WTC11 (cell line): ENCODE results near the gene ATP2A2. TPM values are rescaled to one million over a fixed set of nuclear protein-coding genes. Genes with fewer than 3 reads are reported as not detected.

Experiments
- ATAC-seq: fragments of 200-7000 bp; cut with Tn5 transposase; 2 replicates; pipeline ENCODE4 v1.10.0; 2021; ENCODE audit warnings: mild to moderate bottlenecking, moderate library complexity
- CTCF ChIA-PET: fragments of 300-600 bp; sonication (Branson Sonifier 250); formaldehyde crosslinking; loops from one replicate; lab custom pipeline; 2021; ENCODE audit warnings: antibody characterized with exemption; lab: Charles Lee
- POLR2A ChIA-PET: fragments of 350-600 bp; sonication (Branson Sonifier 250); formaldehyde crosslinking; loops from one replicate; lab custom pipeline; 2021; ENCODE audit warnings: antibody characterized with exemption; lab: Charles Lee
- DNase-seq: peaks from one replicate; pipeline ENCODE4 v3.0.0; 2021; ENCODE audit warnings: low spot score
- H3K27ac Mint-ChIP-seq: 2 replicates; pipeline ENCODE4 v1.8.0; 2021; ENCODE audit warnings: mixed read lengths
- H3K27me3 Mint-ChIP-seq: 2 replicates; pipeline ENCODE4 v1.8.0; 2021; ENCODE audit warnings: low read depth, mild to moderate bottlenecking, moderate library complexity, mixed read lengths
- H3K36me3 Mint-ChIP-seq: 2 replicates; pipeline ENCODE4 v1.8.0; 2021; ENCODE audit warnings: mixed read lengths
- H3K4me1 Mint-ChIP-seq: 2 replicates; pipeline ENCODE4 v1.8.0; 2022; ENCODE audit warnings: mixed read lengths
- H3K4me3 Mint-ChIP-seq: 2 replicates; pipeline ENCODE4 v1.8.0; 2021; ENCODE audit warnings: mild to moderate bottlenecking, moderate library complexity, mixed read lengths
- H3K9me3 Mint-ChIP-seq: 2 replicates; pipeline ENCODE4 v1.8.0; 2021; ENCODE audit warnings: mixed read lengths
- AFF4 ChIP-seq: sonication (generic); formaldehyde crosslinking; IDR thresholded peaks from 2 replicates; pipeline ENCODE4 v1.8.1; 2023; ENCODE audit warnings: mild to moderate bottlenecking, missing genetic modification reagents, borderline replicate concordance
- CREM ChIP-seq: sonication (generic); formaldehyde crosslinking; IDR thresholded peaks from 2 replicates; pipeline ENCODE4 v1.8.1; 2022; ENCODE audit warnings: mild to moderate bottlenecking, missing genetic modification reagents, moderate library complexity
- E2F4 ChIP-seq: sonication (generic); formaldehyde crosslinking; IDR thresholded peaks from 2 replicates; pipeline ENCODE4 v1.8.1; 2022; ENCODE audit warnings: low read depth, mild to moderate bottlenecking, moderate library complexity, missing genetic modification reagents, borderline replicate concordance
- ELF4 ChIP-seq: sonication (generic); formaldehyde crosslinking; IDR thresholded peaks from 2 replicates; pipeline ENCODE4 v1.8.1; 2022; ENCODE audit warnings: low read depth, mild to moderate bottlenecking, moderate library complexity, missing genetic modification reagents
- EMX1 ChIP-seq: fragments of 250-450 bp; sonication (Bioruptor Pico); IDR thresholded peaks from 2 replicates; pipeline ENCODE4 v1.8.0; 2021; ENCODE audit warnings: mild to moderate bottlenecking
- MAX ChIP-seq: sonication (generic); formaldehyde crosslinking; IDR thresholded peaks from 2 replicates; pipeline ENCODE4 v1.8.0; 2022; ENCODE audit warnings: mild to moderate bottlenecking, missing genetic modification reagents
- MXD4 ChIP-seq: fragments of 250-450 bp; sonication (Bioruptor Pico); IDR thresholded peaks from 2 replicates; pipeline ENCODE4 v1.8.0; 2021; ENCODE audit warnings: mild to moderate bottlenecking, moderate library complexity, borderline replicate concordance
- NR3C1 ChIP-seq: sonication (generic); formaldehyde crosslinking; conservative IDR thresholded peaks from 2 replicates; pipeline ENCODE4 v1.8.1; 2023; ENCODE audit warnings: low read depth, mild to moderate bottlenecking, missing genetic modification reagents
- PREB ChIP-seq: sonication (generic); formaldehyde crosslinking; IDR thresholded peaks from 2 replicates; pipeline ENCODE4 v1.8.1; 2022; ENCODE audit warnings: mild to moderate bottlenecking, missing genetic modification reagents, moderate library complexity, borderline replicate concordance
- ZBTB43 ChIP-seq: sonication (generic); formaldehyde crosslinking; IDR thresholded peaks from 2 replicates; pipeline ENCODE4 v1.8.1; 2023; ENCODE audit warnings: mild to moderate bottlenecking, missing genetic modification reagents
- ZNF138 ChIP-seq: sonication (generic); formaldehyde crosslinking; conservative IDR thresholded peaks from 2 replicates; pipeline ENCODE4 v1.8.1; 2022; ENCODE audit warnings: mild to moderate bottlenecking, moderate library complexity, missing genetic modification reagents
- ZNF232 ChIP-seq: sonication (generic); formaldehyde crosslinking; IDR thresholded peaks from 2 replicates; pipeline ENCODE4 v1.8.0; 2022; ENCODE audit warnings: mild to moderate bottlenecking, missing genetic modification reagents
- ZNF263 ChIP-seq: sonication (generic); formaldehyde crosslinking; IDR thresholded peaks from 2 replicates; pipeline ENCODE4 v1.8.1; 2022; ENCODE audit warnings: low read depth, mild to moderate bottlenecking, moderate library complexity, missing genetic modification reagents
- ZNF317 ChIP-seq: sonication (generic); formaldehyde crosslinking; IDR thresholded peaks from 2 replicates; pipeline ENCODE4 v1.8.1; 2023; ENCODE audit warnings: low read depth, mild to moderate bottlenecking, moderate library complexity, missing genetic modification reagents, borderline replicate concordance
- total RNA-seq: library from RNA; stranded (reverse); gene quantifications from 3 replicates; pipeline ENCODE4 v1.2.3, GENCODE V29; 2021

The ATP2A2 gene
- total RNA-seq, 1 experiment from 2014 or later: 239 TPM

GRCh38 chr12:110343736-110344555, 62.9 kb downstream of the ATP2A2 start:
- H3K27me3 Mint-ChIP-seq: no peaks in the 10 kb centered on the region
- no peak for TF ChIP-seq ZNF263 (CRISPR knock-in tag)
- TF ChIP-seq E2F4 (CRISPR knock-in tag): no peak
- TF ChIP-seq PREB (CRISPR knock-in tag): no peak
- TF ChIP-seq ELF4 (CRISPR knock-in tag): no peak
- no peak for TF ChIP-seq ZNF317 (CRISPR knock-in tag)
- TF ChIP-seq MXD4: no peak
- no peak for TF ChIP-seq EMX1 (CRISPR knock-in tag)
- ATAC-seq: no peak
- no peaks in the 10 kb centered on the region for H3K9me3 Mint-ChIP-seq
- H3K27ac Mint-ChIP-seq: no peak overlapping the region
- ChIA-PET CTCF (no interaction called here), POLR2A (no interaction called here)
- no peaks in the 10 kb centered on the region for H3K4me1 Mint-ChIP-seq
- no peak for DNase-seq
- peaks cover 90% of the 10 kb centered on the region for H3K36me3 Mint-ChIP-seq
- H3K4me3 Mint-ChIP-seq: no peak overlapping the region

GRCh38 chr12:110344657-110345056, 63.6 kb downstream of the ATP2A2 start:
- Mint-ChIP-seq H3K4me1 (no peaks in the 10 kb centered on the region), H3K27ac (no peak overlapping the region), H3K4me3 (no peak overlapping the region), H3K9me3 (no peaks in the 10 kb centered on the region), H3K27me3 (no peaks in the 10 kb centered on the region), H3K36me3 (peaks cover 88% of the 10 kb centered on the region)
- no peak for DNase-seq
- CTCF ChIA-PET: no interaction called here
- POLR2A ChIA-PET: no interaction called here
- no peak for TF ChIP-seq ZBTB43
- ATAC-seq: no peak

GRCh38 chr12:110345176-110345661, 64.2 kb downstream of the ATP2A2 start:
- no peaks in the 10 kb centered on the region for H3K9me3 Mint-ChIP-seq
- TF ChIP-seq ZNF232 (CRISPR knock-in tag) (no peak), MAX (CRISPR knock-in tag) (no peak), ZNF138 (no peak), EMX1 (CRISPR knock-in tag) (no peak), CREM (CRISPR knock-in tag) (no peak), NR3C1 (CRISPR knock-in tag) (no peak), AFF4 (CRISPR knock-in tag) (no peak)
- no peaks in the 10 kb centered on the region for H3K4me1 Mint-ChIP-seq
- ChIA-PET POLR2A (no interaction called here), CTCF (interaction anchor here (0.6 kb wide), 1 partner anchor 86 kb away, joined by 3 read pairs; no protein-coding TSS in a partner anchor)
- ATAC-seq (no peak), DNase-seq (no peak)
- no peak overlapping the region for H3K4me3 Mint-ChIP-seq
- H3K27ac Mint-ChIP-seq: no peak overlapping the region
- H3K27me3 Mint-ChIP-seq: no peaks in the 10 kb centered on the region
- H3K36me3 Mint-ChIP-seq: peaks cover 82% of the 10 kb centered on the region
